ELF-1 (cell line): ENCODE results near the gene PANK4.

Experiments
- DNase-seq: peaks from one replicate; pipeline ENCODE4 v3.0.0-alpha.2; 2016; ENCODE audit warnings: low read depth, low spot score

The PANK4 gene

GRCh38 chr1:2497891-2498290 is 28.5 kb downstream of the PANK4 start:
- no peak for DNase-seq

GRCh38 chr1:2496746-2497145 is 29.6 kb downstream of the PANK4 start:
- no peak for DNase-seq

GRCh38 chr1:2496087-2496622 is 30.2 kb downstream of the PANK4 start:
- no peak for DNase-seq

GRCh38 chr1:2495546-2495945 is 30.9 kb downstream of the PANK4 start:
- no peak for DNase-seq

- DNase-seq: no peak
These were observed 31.4 kb downstream of the PANK4 start for GRCh38 chr1:2495026-2495425.

DNA sequence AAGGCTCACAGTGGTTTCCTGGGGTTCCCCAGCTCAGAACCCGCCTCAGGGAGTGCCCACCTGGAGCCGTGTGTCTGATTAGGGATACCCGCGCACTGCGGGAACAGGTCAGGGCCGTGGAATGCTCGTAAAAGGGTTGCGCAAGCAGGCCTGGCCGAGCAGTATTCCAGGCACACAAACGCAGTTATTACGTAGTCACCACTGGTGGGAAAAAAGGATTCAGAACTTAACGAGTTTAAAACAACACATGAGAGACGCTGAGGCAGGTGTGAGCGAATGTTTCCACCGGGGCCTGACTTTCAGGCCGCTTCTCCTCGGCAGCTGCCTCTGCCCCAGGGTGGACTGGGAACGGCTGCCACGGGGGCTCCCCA is 32.1 kb downstream of the PANK4 start:
- DNase-seq: peak; percentile 68

DNA sequence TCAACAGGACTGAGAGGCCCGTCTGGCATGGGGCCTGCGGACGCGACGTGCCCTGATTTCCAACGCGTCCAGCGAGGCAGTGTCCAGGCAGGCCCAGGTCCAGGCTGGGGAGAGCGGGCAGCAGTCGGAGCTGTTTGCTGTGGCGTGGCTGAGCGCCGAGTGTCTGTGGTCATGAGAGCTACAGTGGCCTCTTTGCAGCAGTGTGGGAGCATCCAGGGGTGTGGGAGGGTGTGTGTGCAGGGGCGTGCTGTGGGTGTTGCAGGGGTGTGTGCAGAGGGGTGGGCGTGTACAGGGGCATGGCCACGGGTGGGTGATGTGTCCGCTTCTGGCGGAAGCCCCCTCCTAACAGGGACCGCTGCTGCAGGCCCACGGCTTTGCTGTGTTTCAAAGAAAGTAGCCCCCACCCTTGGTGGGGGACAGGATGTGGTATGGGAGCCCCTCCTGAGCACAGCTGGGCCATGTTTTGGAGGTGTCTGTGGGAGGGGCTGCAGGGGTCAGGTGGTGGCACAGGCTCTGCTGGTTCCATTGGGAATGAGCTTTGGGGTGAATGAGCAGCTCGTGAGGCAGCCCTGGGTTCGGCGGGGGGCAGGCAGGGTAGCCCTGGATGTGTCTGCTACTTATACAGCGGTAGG is 32.6 kb downstream of the PANK4 start:
- no peak for DNase-seq

- no peak for DNase-seq
These were observed 33.2 kb downstream of the PANK4 start for GRCh38 chr1:2493218-2493617.

DNA sequence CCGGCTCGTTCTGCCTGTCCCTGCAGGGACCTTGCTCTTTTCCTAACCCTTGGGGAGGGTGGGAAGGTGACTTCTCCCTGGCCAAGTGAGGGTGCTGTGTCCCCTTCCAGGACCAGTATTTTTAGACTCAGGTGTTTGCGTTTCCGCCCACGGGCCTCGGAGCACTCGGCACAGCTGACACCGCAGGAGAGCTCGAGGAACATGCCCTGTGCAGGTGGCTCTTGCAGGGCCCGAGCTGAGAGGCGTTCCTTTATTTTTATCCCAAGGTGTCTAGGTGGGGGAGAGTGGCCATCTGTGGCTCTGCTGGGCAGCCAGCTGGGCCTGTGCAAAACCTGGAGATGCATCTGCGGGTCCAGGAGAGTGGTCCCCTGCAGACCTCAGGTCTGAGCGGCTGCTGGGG is 34.3 kb downstream of the PANK4 start:
- no peak for DNase-seq

DNA sequence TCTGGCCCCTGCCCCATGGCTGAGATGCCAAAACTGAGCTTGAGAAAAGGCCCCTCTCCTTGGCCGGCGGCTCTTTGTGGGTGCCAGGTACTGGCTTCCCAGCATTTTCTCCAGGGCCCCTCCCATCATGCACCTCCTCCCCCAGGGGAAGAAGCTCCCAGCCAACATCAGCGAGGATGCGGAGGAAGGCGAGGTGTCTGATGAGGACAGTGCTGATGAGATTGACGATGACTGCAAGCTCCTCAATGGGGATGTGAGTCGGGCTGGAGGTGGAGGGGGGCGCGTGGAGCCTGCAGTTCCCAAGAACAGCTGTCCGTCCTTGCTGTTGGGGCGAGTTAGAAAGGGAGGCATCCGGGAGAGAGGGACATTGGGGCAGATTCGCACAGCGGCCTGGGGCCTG is 36.8 kb downstream of the PANK4 start:
- no peak for DNase-seq

- DNase-seq: no peak
These were observed 37.7 kb downstream of the PANK4 start for GRCh38 chr1:2488688-2489087.

GRCh38 chr1:2486558-2486957 is 39.8 kb downstream of the PANK4 start:
- no peak for DNase-seq

GRCh38 chr1:2486041-2486440 is 40.4 kb downstream of the PANK4 start:
- DNase-seq: no peak

DNA sequence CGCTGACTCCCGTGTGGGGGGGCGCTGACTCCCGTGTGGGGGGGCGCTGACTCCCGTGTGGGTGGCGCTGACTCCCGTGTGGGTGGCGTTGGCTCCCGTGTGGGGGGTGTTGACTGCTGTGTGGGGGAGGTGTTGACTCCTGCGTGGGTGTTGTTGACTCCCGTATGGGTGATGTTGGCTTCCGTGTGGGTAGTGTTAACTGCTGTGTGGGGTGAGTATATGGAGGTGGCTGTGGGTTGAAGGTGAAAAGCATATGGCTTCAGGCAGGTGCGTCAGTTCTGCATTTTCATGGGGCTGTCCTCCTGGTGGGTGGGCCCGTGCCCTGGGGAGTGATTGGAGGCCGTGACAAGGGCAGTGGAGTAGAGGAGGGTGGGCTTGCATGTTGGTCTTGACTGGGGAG is 42.4 kb downstream of the PANK4 start:
- no peak for DNase-seq

DNA sequence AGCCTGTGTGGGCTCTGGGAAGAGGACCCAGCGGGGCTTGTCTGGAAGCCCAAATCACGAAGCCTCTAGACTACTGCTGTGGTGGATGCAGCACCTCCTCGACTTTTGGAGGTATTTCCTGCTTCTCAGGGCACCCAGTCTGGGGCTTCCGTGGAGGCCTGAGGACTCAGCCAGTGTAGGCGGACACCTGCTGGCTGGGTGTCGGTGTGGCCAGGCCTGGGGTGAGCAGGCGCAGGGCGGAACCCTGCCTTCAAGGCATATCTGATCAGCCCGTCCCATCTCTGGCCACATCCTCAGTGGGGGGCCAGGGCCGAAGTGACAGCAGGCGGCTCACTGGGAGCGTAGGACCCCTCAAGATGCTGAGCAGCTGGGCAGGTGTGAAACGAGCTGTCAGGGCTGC is 43.4 kb downstream of the PANK4 start:
- DNase-seq: no peak

DNA sequence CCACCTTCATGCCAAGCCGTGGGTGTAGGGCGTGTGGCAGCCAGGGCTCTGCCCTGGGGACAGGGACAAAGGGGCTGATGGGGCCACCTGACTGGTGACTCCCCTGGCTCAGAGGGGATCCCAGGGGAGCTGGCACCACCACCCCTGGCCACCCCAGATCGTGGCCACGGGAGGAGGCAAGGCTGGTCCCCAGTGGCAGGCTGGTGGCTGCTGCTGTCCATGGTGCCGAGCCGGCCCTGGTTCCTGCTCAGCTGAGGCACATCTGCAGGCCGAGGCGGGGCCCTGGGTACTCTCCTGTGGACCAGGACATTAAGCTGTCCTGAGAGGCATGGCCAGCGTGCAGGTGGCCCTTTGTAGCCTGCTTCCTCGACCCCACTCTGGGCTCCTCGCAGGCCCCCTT is 43.8 kb downstream of the PANK4 start:
- DNase-seq: no peak

- no peak for DNase-seq
These were observed 44.5 kb downstream of the PANK4 start for GRCh38 chr1:2481885-2482284.

GRCh38 chr1:2480986-2481364 is 45.4 kb downstream of the PANK4 start:
- DNase-seq: no peak

GRCh38 chr1:2480236-2480985 is 46.0 kb downstream of the PANK4 start:
- no peak for DNase-seq

GRCh38 chr1:2479618-2480017 is 46.8 kb downstream of the PANK4 start:
- no peak for DNase-seq

GRCh38 chr1:2479186-2479585 is 47.2 kb downstream of the PANK4 start:
- DNase-seq: no peak

- DNase-seq: no peak
These were observed 48.5 kb downstream of the PANK4 start for GRCh38 chr1:2477791-2478499.

DNA sequence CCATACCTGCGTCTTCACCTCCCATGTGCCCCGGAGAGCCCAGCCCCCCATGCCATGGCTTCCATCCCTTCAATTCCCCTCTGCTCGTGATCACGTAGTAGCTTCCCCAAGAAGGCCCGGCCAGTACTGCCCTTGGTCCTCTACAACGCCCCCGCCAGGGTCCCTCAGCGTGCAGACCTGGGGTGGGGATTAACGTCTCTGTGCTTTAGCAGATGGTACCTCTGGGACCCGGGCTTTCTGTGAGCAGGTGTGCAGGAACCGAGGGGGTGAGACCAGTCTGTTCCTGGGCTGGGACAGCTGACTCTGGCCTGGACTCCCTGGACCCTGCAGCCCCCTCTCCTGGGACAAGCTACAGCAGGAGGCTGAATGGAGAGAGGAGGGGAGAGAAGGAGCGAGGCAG is 49.1 kb downstream of the PANK4 start:
- DNase-seq: no peak
